Left renal cortex interstitium (tissue), 4 donors: Measurements from ENCODE around the gene COL15A1. TPM values are rescaled to one million over a fixed set of nuclear protein-coding genes. Genes with fewer than 3 reads are reported as not detected.

Experiments used
- DNase-seq, 4 donors: peaks; one replicate each; pipeline ENCODE4 v3.0.0-alpha.2; 2013; ENCODE audit warnings: low read depth in 4 of 4, low spot score in 2 of 4, missing footprints in 1 of 4
- polyA plus RNA-seq, 4 donors: library from polyadenylated mRNA; unstranded; fragments of 120-200 nt; gene quantifications; one replicate each; pipeline ENCODE4 v1.2.1, GENCODE V29; 2013; ENCODE audit not compliant: insufficient read length in 4 of 4

COL15A1 gene
- polyA plus RNA-seq, 4 donors, result 26.8 to 37.9 (median 30.4) TPM

- no peak for DNase-seq
These were observed 45.6 kb downstream of the COL15A1 start for GRCh38 chr9:98989036-98990000.

GRCh38 chr9:98990181-98990870 is 46.6 kb downstream of the COL15A1 start:
- no peak for DNase-seq

- DNase-seq, result no peak
These were observed 48.6 kb downstream of the COL15A1 start for GRCh38 chr9:98992107-98992884.

GRCh38 chr9:98992885-98993569 is 49.3 kb downstream of the COL15A1 start:
- no peak for DNase-seq

- no peak for DNase-seq
These were observed 49.9 kb downstream of the COL15A1 start for GRCh38 chr9:98993570-98993945.

GRCh38 chr9:98994172-98995058 is 50.7 kb downstream of the COL15A1 start:
- no peak for DNase-seq

GRCh38 chr9:98995059-98995671 is 51.5 kb downstream of the COL15A1 start:
- no peak for DNase-seq

GRCh38 chr9:98995971-98996504 is 52.3 kb downstream of the COL15A1 start:
- DNase-seq, result no peak

- no peak for DNase-seq
These were observed 53.9 kb downstream of the COL15A1 start for GRCh38 chr9:98997604-98998003.

- DNase-seq, result peak in 3 of 4 donors; percentile 24 to 48 (median 34)
These were observed 54.9 kb downstream of the COL15A1 start for GRCh38 chr9:98998441-98999151.

GRCh38 chr9:98999152-98999525 is 55.4 kb downstream of the COL15A1 start:
- no peak for DNase-seq

GRCh38 chr9:99000476-99001395 is 57.0 kb downstream of the COL15A1 start:
- peak in 1 of 4 donors; percentile 50 for DNase-seq

- DNase-seq, result no peak
These were observed 58.2 kb downstream of the COL15A1 start for GRCh38 chr9:99001892-99002291.

GRCh38 chr9:99002706-99003105 is 59.0 kb downstream of the COL15A1 start:
- DNase-seq, result no peak

GRCh38 chr9:99003308-99003707 is 59.6 kb downstream of the COL15A1 start:
- no peak for DNase-seq

GRCh38 chr9:99004115-99004514 is 60.4 kb downstream of the COL15A1 start:
- no peak for DNase-seq
